HG02938 (cell line): ENCODE data around the gene PLEKHH2.
"Not testable (repeated sequence)": the region's sequence is repeated elsewhere in the genome, so short reads cannot be mapped to it uniquely, and the experiment has no call there.

Experiments used
- ATAC-seq: cut with Tn5 transposase; IDR thresholded peaks from one replicate; pipeline ENCODE4 v1.9.1; 2021; ENCODE audit warnings: mild to moderate bottlenecking, moderate library complexity; ENCODE audit not compliant: unreplicated experiment

The PLEKHH2 gene

DNA sequence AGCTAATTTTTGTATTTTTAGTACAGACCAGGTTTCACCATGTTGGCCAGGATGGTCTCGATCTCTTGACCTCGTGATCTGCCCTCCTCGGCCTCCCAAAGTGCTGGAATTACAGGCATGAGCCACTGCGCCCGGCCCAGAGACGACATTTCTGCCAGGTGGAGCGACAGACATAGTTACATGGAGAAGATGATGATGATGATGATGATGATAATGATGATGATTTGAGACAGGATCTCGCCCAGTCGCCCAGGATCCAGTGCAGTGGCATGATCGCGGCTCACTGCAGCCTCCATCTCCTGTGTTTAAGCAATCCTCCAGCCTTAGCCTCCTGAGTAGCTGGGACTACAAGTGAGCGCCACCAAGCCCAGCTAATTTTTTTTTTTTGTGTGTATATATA, 907 bp upstream of the PLEKHH2 start:
- ATAC-seq = not testable (repeated sequence)

DNA sequence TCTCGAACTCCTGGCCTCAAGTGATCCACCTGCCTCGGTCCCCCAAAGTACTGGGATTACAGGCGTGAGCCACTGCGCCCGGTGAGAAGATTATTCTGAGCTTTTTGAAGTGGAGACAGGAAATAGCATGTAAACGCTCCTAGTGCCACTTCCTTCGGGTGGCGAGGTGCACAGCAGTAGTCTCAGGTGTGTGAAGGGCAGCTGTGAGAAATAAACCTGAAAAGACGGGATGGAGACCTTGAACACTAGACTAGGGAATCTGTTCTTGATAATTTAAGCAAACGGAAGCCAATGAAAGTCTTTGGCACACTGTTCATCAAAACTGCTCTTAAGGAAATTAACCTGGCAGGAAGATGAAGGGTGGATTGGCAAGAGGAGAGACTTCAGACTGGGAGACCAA, 439 bp upstream of the PLEKHH2 start:
- ATAC-seq = no peak

DNA sequence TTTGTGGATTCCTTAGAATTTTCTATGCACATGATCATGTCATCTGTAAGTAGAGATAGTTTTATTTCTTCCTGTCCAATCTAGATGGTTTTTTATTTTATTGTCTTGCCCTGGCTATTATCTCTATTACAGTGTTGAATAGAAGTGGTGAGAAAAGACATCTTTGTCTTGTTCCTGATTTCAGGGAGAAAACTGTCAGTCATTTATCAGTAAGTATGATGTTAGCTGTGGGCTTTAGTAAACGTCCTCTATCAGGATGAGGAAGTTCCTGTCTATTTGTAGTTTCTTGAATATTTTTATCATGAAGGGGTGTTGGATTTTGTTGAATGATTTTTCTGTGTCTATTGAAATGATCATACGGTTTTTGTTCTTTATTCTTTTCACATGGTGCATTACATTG, 5.3 kb downstream of the PLEKHH2 start:
- no peak for ATAC-seq

DNA sequence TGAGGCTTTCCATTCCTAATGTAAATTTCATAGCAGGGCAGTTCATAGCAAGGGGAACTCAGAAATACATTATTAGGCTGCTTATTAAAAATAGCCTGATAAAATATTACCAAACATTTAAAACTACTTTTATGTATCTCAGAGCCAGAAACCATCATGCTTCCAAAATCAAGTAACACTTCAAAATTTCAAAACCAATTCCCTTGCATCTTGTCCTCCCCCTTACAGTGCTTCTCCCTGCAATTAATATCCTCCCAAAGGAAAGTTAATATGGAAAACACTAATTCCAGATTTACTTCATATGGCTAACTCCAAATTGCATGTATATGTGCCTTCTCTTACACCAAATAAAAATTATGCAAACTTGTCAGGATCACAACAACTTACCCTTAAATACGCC, 6.6 kb downstream of the PLEKHH2 start:
- ATAC-seq = no peak

DNA sequence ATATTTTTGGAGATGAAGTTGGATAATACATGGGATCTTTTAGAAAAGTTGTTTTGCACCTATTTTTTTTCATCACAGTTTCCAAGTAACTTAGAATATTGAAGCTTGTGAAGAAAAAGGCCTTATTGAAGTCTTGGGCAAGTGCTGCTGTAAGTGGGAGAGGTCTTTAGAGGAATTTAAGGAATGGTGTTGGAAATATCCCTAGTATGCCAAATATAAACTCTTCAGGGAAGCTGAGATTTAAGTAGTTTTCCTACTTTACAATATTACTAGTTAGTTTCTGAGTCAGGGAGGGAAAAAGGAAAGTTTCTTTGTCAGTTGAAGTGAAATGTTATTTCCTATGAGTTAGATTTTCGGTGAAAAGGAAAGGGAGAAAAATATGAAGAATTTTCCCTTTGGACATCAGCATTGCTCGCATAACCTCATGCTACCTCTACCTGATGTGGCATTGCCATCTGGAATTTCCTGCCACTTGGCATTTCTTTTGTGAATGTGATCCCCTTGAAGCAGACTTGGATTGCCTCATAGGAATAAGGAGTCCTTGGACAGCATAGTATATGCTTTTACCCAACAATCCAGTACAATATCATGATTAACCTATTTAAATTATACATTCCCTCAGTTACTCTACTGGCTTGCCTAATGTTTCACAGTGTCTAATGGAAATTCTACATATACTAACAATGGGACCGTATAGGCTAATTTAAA, 12.1 kb downstream of the PLEKHH2 start:
- no peak for ATAC-seq

DNA sequence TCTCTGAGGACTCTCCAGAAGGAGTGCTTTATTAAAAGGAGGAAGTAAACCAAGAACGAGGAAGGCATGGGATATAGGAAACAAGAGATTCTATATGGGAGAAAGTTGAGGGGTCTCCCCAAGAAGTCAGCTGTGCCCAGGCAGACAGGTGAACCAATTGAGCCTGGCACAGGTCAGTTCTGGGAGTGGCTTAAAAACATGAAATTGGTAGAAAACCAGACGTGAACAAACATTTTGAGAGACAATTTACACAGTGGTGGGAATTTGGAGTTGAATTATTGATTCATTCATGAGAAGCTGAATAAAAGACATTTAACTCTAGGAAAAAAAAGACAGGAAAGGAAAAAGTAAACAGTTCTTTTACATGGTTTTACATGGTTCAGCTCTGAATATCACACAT, 16.4 kb downstream of the PLEKHH2 start:
- no peak for ATAC-seq

DNA sequence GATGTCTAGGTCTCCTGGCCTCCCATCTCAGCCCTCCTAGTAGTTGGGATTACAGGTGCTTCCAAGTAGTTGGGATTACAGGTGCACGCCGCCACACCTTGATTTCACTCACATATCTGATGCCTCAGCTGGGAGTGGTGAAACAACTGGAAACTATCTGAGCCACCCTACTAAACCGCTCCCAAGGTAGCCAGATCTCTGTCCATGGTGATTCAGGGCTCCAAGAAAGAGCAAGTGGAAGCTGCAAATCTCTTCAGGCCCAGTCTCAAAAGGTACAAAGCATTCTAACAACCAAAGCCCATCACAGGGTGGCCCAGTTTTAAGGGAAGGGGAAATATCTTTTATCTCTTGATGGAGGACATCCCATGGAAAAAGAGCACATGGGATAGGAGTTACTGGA, 20.2 kb downstream of the PLEKHH2 start:
- ATAC-seq = no peak

DNA sequence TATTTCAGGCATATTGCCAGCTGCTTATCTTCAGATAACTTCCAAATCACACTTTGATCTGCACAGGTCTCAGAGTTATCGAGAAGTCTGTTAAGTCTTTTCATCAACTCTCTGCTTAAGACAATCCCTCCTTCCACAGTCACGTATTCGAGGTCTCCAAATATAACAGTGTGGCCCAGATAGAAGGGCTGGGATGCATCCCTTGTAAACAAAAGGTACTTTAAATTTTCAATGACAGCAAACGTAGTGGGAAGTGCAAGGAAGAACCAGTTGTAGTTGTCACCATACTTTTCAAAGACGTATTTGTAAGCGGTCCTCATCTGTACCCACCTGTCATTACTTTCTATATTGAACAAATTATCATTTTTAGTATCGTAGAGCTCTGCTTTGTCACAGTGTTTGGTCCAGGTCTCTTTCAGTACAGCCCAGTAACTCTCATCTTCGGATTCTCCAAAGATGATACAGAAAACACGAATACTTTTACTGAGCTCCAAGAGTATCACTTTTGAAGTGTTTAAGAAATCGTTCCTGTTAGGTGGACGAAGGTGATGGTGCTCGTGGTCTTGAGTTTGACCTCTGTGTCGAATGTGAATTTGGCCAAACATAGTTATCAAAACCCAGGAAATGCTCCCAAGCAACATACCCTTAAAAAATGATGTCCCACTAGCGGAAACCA, 38.7 kb downstream of the PLEKHH2 start:
- ATAC-seq = no peak

DNA sequence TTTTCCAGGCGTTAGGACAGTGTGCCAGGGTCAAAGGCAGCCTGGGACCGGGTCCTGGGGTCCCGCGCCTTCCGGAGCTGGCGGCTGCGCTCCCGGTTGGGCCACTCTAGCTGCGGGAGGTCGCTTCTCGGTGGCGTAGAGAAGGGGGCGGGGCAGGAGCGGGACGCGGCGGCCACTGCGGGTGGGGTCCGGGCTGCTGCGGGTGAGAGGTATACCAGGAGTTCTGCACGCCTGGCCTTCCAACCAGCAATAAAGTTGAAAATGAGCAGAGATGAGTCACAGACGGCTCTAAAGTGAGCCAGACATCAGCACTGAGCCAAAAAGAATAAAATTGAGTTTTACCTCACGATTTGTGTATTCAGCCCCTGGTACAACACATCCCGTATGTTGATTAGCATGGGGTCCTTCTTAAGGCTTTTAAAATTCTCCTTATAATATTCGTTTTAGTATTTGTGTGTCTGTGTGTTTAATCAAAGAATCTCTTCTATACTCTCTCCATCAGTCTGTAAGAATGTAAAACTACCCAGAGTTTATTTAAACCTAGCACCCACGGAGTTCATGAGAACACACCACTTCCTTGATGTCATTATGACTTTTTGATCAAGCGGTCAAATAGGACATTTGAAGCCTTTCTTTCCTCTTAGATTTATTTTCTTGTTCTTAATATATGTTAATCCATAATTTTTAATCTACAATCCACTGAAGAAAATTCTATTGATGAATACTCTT, 39.4 kb downstream of the PLEKHH2 start, which contains the start of gene C1GALT1C1L:
TSS of gene C1GALT1C1L (minus strand) at position 108 of the 729 bp plus-strand sequence. CDS start at position 1, 107 bp downstream.
- ATAC-seq = no peak

DNA sequence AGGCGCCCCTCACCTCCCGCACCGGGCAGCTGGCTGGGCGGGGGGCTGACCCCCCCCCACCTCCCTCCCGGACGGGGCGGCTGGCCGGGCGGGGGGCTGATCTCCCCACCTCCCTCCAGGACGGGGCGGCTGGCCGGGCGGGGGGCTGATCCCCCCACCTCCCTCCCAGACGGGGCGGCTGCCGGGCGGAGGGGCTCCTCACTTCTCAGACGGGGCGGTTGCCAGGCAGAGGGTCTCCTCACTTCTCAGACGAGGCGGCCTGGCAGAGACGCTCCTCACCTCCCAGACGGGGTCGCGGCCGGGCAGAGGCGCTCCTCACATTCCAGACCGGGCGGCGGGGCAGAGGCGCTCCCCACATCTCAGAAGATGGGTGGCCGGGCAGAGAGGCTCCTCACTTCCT, 40.7 kb downstream of the PLEKHH2 start:
- ATAC-seq = not testable (repeated sequence)

DNA sequence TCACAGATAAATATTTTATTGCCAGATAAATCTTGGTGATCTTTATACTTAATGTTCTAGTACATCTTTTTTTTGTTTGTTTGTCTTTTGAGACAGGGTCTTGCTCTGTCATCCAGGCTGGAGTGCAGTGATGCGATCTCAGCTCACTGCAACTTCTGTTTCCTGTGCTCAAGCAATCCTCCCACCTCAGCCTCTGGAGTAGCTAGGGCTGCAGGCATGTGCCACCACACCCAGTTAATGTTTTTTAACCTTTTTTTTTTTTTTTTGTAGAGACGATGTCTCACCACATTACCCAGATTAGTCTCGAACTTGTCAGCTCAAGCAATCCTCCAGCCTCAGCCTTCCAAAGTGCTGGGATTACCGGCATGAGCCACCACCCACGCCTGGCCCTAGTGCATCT, 48.3 kb downstream of the PLEKHH2 start:
- ATAC-seq = no peak

DNA sequence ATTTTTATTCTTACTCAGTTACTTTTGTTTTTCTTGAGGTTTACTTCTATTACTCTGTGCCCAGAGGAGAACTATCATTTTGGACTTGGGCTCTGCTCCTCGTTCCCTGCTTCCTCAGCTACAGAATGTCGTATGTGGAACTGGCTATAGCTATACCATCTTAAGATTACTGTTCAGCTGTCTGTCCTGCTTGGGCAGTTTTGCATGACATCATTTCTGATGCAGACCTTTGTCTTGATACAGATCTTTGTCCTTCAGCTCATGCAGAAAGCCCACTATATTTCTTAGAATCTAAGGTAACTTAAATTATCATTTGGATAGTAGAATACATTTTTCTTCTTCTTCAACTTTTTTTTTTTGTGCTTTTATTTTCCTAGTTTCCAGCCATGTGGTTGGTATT, 52.9 kb downstream of the PLEKHH2 start:
- no peak for ATAC-seq

DNA sequence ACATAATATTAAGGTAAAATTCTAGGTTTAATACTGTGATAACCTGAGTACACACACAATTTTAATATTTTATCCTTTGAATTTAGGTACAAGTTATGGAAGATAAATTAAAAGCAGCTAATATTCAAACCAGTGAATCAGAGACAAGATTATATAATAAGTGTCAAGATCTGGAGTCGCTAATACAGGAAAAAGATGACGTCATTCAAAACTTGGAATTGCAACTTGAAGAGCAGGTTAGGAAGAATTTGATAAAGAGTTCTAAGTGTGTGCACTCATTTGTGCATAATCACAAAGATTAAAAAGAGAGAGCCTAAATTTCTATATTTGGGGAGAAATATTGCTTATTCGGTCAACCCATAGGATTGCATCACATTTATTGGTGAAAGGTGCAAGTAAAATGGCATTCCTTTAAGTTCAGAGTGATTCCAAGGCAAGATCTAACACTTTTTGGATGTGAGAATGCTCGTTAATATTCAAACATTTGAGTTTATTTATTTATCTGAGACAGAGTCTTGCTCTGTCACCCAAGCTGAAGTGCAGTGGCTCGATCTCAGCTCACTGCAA, 55.5 kb downstream of the PLEKHH2 start:
- no peak for ATAC-seq

DNA sequence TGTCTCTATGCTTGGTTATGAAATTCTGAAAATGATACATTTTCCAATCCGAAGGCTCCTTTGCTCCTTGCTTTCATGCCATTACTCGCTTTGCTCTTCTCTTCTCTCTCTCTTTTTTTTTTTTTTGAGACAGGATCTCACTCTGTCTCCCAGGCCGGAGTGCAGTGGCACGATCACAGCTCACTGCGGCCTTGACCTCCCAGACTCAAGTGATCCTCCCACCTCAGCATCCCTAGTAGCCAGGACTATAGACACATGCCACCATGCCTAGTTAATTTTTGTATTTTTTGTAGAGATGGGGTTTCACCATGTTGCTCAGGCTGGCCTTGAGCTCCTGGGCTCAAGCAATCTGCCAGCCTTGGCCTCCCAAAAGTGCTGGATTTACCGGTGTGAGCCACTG, 61.1 kb downstream of the PLEKHH2 start:
- not testable (repeated sequence) for ATAC-seq

DNA sequence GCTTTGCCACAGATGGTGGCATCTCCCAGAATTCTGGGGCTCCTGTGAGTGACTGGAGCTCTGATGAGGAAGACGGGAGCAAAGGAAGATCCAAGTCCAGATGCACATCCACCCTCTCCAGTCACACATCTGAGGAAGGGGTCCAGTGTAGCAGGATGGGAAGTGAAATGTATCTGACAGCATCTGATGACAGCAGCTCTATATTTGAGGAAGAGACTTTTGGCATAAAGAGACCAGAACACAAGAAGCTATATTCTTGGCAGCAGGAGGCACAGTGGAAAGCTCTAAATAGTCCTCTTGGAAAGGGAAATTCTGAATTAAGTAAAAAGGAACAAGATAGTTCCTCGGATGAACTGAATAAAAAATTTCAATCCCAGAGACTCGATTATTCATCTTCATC, 62.7 kb downstream of the PLEKHH2 start:
- ATAC-seq = no peak

DNA sequence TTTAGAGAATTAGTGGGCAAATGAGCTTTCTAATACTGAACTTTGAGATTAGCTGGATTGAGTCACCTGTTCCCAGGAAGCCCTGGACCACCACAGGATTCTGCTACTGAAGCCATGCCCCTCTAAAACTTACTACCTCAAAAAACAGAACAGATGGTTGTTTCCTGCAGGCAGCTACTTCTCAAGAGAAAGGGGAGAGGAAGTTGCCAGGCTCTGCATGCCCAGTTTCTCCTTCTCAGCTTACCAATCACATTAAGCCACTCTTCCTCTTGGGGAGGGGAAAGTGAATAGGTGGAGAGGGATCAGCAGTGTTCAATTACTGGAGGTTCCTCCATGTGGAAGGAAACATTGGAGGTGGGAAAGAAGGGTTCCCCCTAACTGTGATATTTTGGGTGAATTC, 64.1 kb downstream of the PLEKHH2 start:
- ATAC-seq = no peak

DNA sequence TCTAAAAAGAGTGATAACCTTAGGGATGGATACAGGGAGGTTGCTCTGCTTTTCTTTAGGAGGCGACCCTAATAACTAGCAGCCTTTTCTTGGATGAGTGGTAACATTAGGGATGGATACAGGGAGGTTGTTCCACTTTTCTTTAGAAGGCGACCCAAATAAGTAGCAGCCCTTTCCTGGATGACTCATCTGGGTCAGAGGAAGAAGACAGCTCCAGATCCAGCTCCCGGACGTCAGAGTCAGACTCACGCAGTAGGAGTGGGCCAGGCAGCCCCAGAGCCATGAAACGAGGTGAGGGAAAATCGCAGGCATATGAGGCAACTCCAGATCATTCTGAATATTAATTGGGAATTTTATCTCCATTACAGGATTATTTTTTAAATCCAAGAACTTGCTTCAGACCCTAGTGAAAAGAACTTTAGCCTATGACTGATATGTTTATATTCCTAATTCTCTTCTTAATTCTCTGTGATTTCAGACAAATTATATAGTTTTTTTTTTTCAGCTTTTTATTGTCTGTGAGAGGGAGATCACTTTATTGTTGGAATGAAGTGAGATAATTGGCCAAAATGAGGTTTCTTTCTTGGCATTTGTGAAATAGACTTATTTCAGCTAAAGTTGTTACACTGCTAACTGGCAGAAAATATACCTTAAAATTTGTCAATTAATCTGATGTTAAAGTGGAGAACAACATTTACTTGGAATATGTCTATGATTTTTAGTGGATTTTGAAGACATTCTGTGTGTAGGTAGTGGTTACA, 70.4 kb downstream of the PLEKHH2 start:
- ATAC-seq = no peak

DNA sequence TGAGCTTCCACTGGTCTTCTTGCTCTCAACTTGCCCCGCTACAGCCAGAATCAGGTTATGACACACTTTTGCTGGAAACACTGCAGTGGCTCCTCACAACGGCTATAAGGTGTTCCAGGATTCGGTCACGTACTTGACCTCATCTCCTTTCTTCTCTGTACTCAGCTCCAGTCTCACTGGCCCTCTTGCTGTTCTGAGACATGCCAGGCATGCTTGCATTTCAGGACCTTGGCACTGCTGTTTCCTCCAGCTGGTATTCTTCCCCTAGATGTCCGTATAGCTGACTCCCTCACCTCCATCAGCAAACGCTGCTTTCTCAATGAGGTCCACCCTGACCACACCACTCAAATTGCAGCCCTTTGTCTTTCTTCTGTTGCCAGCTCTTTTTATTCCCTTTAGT, 71.1 kb downstream of the PLEKHH2 start:
- ATAC-seq = no peak

DNA sequence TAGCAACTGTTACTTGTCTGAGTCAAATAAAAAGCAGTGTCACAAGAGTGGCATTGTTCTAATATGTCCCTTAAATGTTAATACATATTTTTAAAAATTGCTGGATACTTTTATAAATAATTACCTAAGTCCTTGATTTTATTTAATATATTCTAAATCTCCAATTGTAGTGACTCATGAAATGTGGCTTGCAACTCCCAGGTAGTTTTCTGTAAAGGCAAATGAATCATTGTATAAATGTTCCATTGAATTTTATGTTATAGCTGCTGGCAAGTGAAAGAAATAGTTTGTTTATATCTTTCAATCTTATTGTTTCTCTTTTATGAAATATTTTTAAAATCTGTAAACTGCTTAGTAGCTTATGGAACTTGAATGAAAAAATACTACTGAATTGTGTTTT, 71.8 kb downstream of the PLEKHH2 start:
- no peak for ATAC-seq

DNA sequence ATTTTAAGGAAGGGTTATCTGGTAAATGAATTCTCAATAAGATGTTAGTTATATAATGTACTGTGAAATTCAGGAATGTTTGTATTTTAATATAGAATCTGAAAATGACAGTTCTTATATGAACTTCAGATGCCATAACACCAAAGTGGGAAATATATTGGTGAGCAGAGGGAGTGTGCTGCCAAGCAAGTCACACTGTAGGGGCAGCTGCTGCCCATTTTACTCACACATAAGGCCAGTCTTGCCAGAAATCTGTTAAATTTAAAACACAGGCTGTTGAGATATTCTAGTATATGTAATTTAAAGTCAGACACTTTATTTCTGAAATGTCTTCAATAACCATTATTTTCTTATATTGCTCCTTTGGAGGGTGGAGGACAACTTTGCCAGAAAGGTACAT, 73.8 kb downstream of the PLEKHH2 start:
- ATAC-seq = no peak

DNA sequence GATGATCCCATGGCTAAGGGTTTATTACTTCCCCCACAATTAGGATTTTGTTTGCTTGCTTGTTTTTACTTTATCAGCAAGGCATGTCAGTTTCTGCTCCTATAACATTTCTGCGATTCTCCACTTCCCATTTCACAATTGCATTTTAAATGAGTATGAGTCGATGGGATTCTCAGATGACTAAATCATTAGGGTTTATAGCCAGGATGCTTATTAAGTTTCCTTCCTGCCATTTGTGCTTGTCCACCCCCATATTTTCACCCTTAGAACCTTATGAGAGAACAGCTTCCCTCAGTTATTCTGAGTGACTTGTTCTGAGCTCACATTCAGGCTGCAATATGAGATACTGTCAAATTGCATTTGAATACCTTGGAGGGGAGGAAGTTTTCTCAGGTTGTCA, 77.1 kb downstream of the PLEKHH2 start:
- no peak for ATAC-seq
